K562 (cell line): ENCODE measurements around the gene FAM227B. TPM values are rescaled to one million over a fixed set of nuclear protein-coding genes. Genes with fewer than 3 reads are reported as not detected.

Experiments used
- ATAC-seq: fragments of 200-7000 bp; cut with Tn5 transposase; 3 replicates; pipeline ENCODE4 v1.9.1; 2020; ENCODE audit warnings: moderate library complexity
- BruUV-seq: library from RNA; stranded (reverse); fragments of 400-500 nt; replicated peaks from 2 replicates; lab custom pipeline; 2021; lab: Mats Ljungman, UMichigan
- CTCF ChIA-PET: fragments of 300-600 bp; formaldehyde crosslinking; extraction: SDS; loops from one replicate; lab custom pipeline; 2021; ENCODE audit warnings: low intra/inter-chr PET ratio; lab: Yijun Ruan, JAX
- POLR2A ChIA-PET: fragments of 300-600, 350-650 bp; sonication (Branson Sonifier 250); formaldehyde crosslinking; extraction: SDS; loops from one replicate; lab custom pipeline; 2021; ENCODE audit warnings: antibody characterized with exemption, inconsistent platforms; lab: Yijun Ruan, JAX
- DNase-seq, 4 experiments: peaks; one replicate each; pipeline versions ENCODE4 v3.0.0 to v3.0.0-alpha.2; 2011 to 2018; ENCODE audit warnings: low spot score in 3 of 4, mixed read lengths in 3 of 4; ENCODE audit errors: extremely low read depth in 1 of 4
- FAIRE-seq: peaks from 2 replicates; lab custom pipeline; 2011; peaks lifted over from hg19 to GRCh38; lab: Jason Lieb, UNC
- H2AFZ ChIP-seq: 2 replicates; pipeline ENCODE4 v1.6.0; 2011; ENCODE audit warnings: low read depth, low read length, control low read depth, inconsistent platforms
- H3K27ac ChIP-seq: fragments of 200-600 bp; 3 replicates; pipeline ENCODE4 v1.8.0; 2011; ENCODE audit warnings: low read depth, mild to moderate bottlenecking, control low read depth, inconsistent platforms, low read length, moderate library complexity, mixed read lengths; ENCODE audit errors: extremely low read depth
- H3K27me3 ChIP-seq, 2 experiments: fragments of 300-600 bp in 1 of 2; 2 replicates in 1 of 2; 3 replicates in 1 of 2; pipeline versions ENCODE4 v1.6.0 to v1.8.0; 2011; ENCODE audit warnings: inconsistent platforms in 2 of 2, low read length in 2 of 2, mild to moderate bottlenecking in 1 of 2, mixed read lengths in 1 of 2, moderate library complexity in 1 of 2; ENCODE audit not compliant: control insufficient read depth in 2 of 2, insufficient read depth in 2 of 2
- H3K36me3 ChIP-seq: fragments of 300-600 bp; 3 replicates; pipeline ENCODE4 v1.8.0; 2011; ENCODE audit warnings: mild to moderate bottlenecking, low read length, inconsistent platforms; ENCODE audit not compliant: control insufficient read depth, insufficient read depth
- H3K4me1 ChIP-seq, 2 experiments: fragments of 200-600 bp in 1 of 2; replicated peaks in 1 of 2; 2 replicates in 1 of 2; 3 replicates in 1 of 2; pipeline versions ENCODE4 v1.5.1 to v1.8.0; 2011; ENCODE audit warnings: inconsistent platforms in 2 of 2, low read length in 2 of 2, mild to moderate bottlenecking in 1 of 2, mixed read lengths in 1 of 2, moderate library complexity in 1 of 2; ENCODE audit not compliant: control insufficient read depth in 2 of 2, insufficient read depth in 2 of 2
- H3K4me2 ChIP-seq: 2 replicates; pipeline ENCODE4 v1.6.1; 2011; ENCODE audit warnings: low read length, control low read depth, inconsistent platforms, mixed read lengths; ENCODE audit not compliant: insufficient read depth
- H3K4me3 ChIP-seq: fragments of 200-600 bp; sonication (generic), shearing (Covaris generic); 2 replicates; pipeline ENCODE4 v1.5.1; 2016; ENCODE audit warnings: control low read depth, inconsistent platforms
- H3K79me2 ChIP-seq: fragments of 200-600 bp; 3 replicates; pipeline ENCODE4 v1.8.0; 2011; ENCODE audit warnings: low read length, inconsistent platforms; ENCODE audit not compliant: control insufficient read depth, insufficient read depth
- H3K9ac ChIP-seq, 2 experiments: 2 replicates each; pipeline versions ENCODE4 v1.6.0 to v1.6.1; 2011; ENCODE audit warnings: low read depth in 2 of 2, low read length in 2 of 2, control low read depth in 1 of 2, inconsistent platforms in 1 of 2, mild to moderate bottlenecking in 1 of 2, mixed read lengths in 1 of 2; ENCODE audit not compliant: insufficient read depth in 1 of 2
- H3K9me1 ChIP-seq: one replicate; pipeline ENCODE4 v1.6.0; 2011; ENCODE audit warnings: inconsistent platforms, mild to moderate bottlenecking, low read length, moderate library complexity; ENCODE audit not compliant: control insufficient read depth, insufficient read depth
- H3K9me3 ChIP-seq: replicated peaks from 2 replicates; pipeline ENCODE4 v1.5.1; 2011; ENCODE audit warnings: low read depth, low read length, inconsistent platforms; ENCODE audit not compliant: control insufficient read depth, insufficient read depth
- H4K20me1 ChIP-seq: replicated peaks from 2 replicates; pipeline ENCODE4 v1.6.1; 2011; ENCODE audit warnings: low read length, inconsistent platforms, mixed read lengths; ENCODE audit not compliant: control insufficient read depth, insufficient read depth
- DEAF1 ChIP-seq: fragments of 450-650 bp; formaldehyde crosslinking; IDR thresholded peaks from 2 replicates; pipeline ENCODE4 v1.4.0; 2020; ENCODE audit warnings: mild to moderate bottlenecking, moderate library complexity
- EHMT2 ChIP-seq: fragments of 450-650 bp; IDR thresholded peaks from 2 replicates; pipeline ENCODE4 v1.6.1; 2018; ENCODE audit warnings: antibody characterized with exemption
- ESRRB ChIP-seq: fragments of 250-450 bp; sonication (Bioruptor Pico); IDR thresholded peaks from 2 replicates; pipeline ENCODE4 v1.5.0; 2020; ENCODE audit warnings: mild to moderate bottlenecking, moderate library complexity, borderline replicate concordance
- GABPA ChIP-seq: fragments of 200-800 bp; sonication (Bioruptor generic); conservative IDR thresholded peaks from 2 replicates; pipeline ENCODE4 v1.6.1; 2016; ENCODE audit warnings: low read depth, missing genetic modification characterization, missing compliant biosample characterization
- HDAC8 ChIP-seq: fragments of 450-650 bp; IDR thresholded peaks from 2 replicates; pipeline ENCODE4 v1.6.1; 2016; ENCODE audit warnings: mild to moderate bottlenecking, missing genetic modification characterization, moderate library complexity, missing compliant biosample characterization
- HMGXB4 ChIP-seq: sonication (generic); formaldehyde crosslinking; IDR thresholded peaks from 2 replicates; pipeline ENCODE4 v1.8.1; 2023; ENCODE audit warnings: mild to moderate bottlenecking, missing genetic modification reagents
- MTA1 ChIP-seq: fragments of 450-650 bp; IDR thresholded peaks from 2 replicates; pipeline ENCODE4 v1.6.1; 2017; ENCODE audit warnings: borderline replicate concordance
- POU5F1 ChIP-seq: fragments of 150-350 bp; IDR thresholded peaks from 2 replicates; pipeline ENCODE4 v1.6.1; 2014; ENCODE audit warnings: borderline replicate concordance, low read length, low read depth, mild to moderate bottlenecking; ENCODE audit not compliant: partially characterized antibody
- RBBP5 ChIP-seq: fragments of 200-600 bp; sonication (generic); IDR thresholded peaks from 2 replicates; pipeline ENCODE4 v1.6.1; 2012; ENCODE audit warnings: borderline replicate concordance, mild to moderate bottlenecking, low read length, control low read depth, inconsistent platforms; ENCODE audit not compliant: insufficient read depth, poor library complexity, severe bottlenecking
- SIN3A ChIP-seq, 2 experiments: fragments of 150-350 bp in 1 of 2; IDR thresholded peaks; 2 replicates each; pipeline ENCODE4 v1.6.1; 2011 to 2016; ENCODE audit warnings: borderline replicate concordance in 2 of 2, low read depth in 2 of 2, low read length in 2 of 2, mild to moderate bottlenecking in 2 of 2, moderate library complexity in 2 of 2; ENCODE audit not compliant: control insufficient read depth in 1 of 2
- SMC3 ChIP-seq: conservative IDR thresholded peaks from 2 replicates; pipeline ENCODE4 v1.6.1; 2011; ENCODE audit warnings: low read depth, low read length, improper control_type of control experiment; ENCODE audit not compliant: insufficient read depth
- ZNF124 ChIP-seq: sonication (generic); formaldehyde crosslinking; IDR thresholded peaks from 2 replicates; pipeline ENCODE4 v1.8.1; 2022; ENCODE audit warnings: missing genetic modification reagents
- ZNF184 ChIP-seq: sonication (generic); formaldehyde crosslinking; IDR thresholded peaks from 2 replicates; pipeline ENCODE4 v1.5.0; 2020; ENCODE audit warnings: missing genetic modification reagents
- ZNF507 ChIP-seq: conservative IDR thresholded peaks from 2 replicates; pipeline ENCODE4 v1.6.1; 2017; ENCODE audit warnings: missing genetic modification characterization, missing compliant biosample characterization
- WGBS: fragments of 100-300 bp; shearing (Covaris generic); methylation state at CpG from one replicate; pipeline ENCODE4 v1.1.6; 2016; ENCODE audit warnings: low coverage, mixed read lengths; ENCODE audit not compliant: insufficient coverage; ENCODE audit errors: missing lambda C conversion rate; 5-methylcytosine and 5-hydroxymethylcytosine counted together
- in situ Hi-C: fragments of 300-500 bp; cut with MboI; formaldehyde crosslinking; loops from 4 replicates; pipeline ENCODE4 v1.15.0; 2018; ENCODE audit warnings: inconsistent platforms, mixed read lengths
- intact Hi-C: fragments of 100-400 bp; cut with micrococcal nuclease; formaldehyde crosslinking; loops from 2 replicates; pipeline ENCODE4 v1.14.2; 2022
- polyA plus RNA-seq, 8 experiments: library from polyadenylated mRNA; depleted of rRNA in 4 of 8; stranded (reverse) in 5 of 8; unstranded in 3 of 8; fragments of >200 nt; fragmentation: Nextera tagmentation in 2 of 8; fragmentation: Illumina TruSeq in 1 of 8; extraction: Ambion mirVana in 2 of 8; extraction: Trizol in 1 of 8; gene quantifications; 2 replicates each; pipeline versions ENCODE4 v1.2.1 to v1.2.3, GENCODE V29; 2011 to 2014; ENCODE audit warnings: inconsistent platforms in 1 of 8, missing spikeins in 1 of 8
- total RNA-seq, 7 experiments: library from RNA; depleted of rRNA in 6 of 7; stranded (reverse); fragments of >200 nt in 6 of 7; fragmentation: Illumina TruSeq in 2 of 7; extraction: Trizol in 2 of 7; gene quantifications; 2 replicates each; pipeline versions ENCODE4 v1.2.1 to v1.2.3, GENCODE V29; 2011 to 2021; ENCODE audit warnings: low replicate concordance in 1 of 7

FAM227B gene
- total and polyA plus RNA-seq, 9 of the 15 experiments (the other 6 are each of a cell fraction or from before 2014, with no cell fraction given), result 5.1 to 12.5 (median 11.2) TPM

- ChIA-PET CTCF (no interaction called here), POLR2A (interaction anchor here (0.6 kb wide), 1 partner anchor 594 kb away, joined by 3 read pairs; no protein-coding TSS in a partner anchor)
- H3K27me3 ChIP-seq, result peaks cover 0 to 12% of the 10 kb centered on the region in 2 experiments; a peak in 4 of 5 replicates
- H3K4me2 ChIP-seq, result no peak overlapping the region
- H3K9ac ChIP-seq, result peak overlapping the region in 1 of 2 experiments; percentile 26; a peak in 2 of 4 replicates
- no peaks in the 10 kb centered on the region for H3K9me3 ChIP-seq
- intact Hi-C loops (no loop called here), in situ Hi-C loops (no loop called here)
- H3K27ac ChIP-seq, result no peak overlapping the region
- no peaks in the 10 kb centered on the region for H3K36me3 ChIP-seq
- no TSS peak for BruUV-seq
- no peaks in the 10 kb centered on the region for H3K79me2 ChIP-seq
- WGBS, result under 1% methylated on average over 15 of the region's 17 CpGs
- peak; percentile 61 for ATAC-seq
- H3K4me3 ChIP-seq, result no peak overlapping the region
- H3K9me1 ChIP-seq, result peaks cover 3% of the 10 kb centered on the region
- H3K4me1 ChIP-seq, result peaks cover 0 to 8% of the 10 kb centered on the region in 2 experiments; a peak in 2 of 5 replicates
- FAIRE-seq, result no peak
- peak overlapping the region; percentile 28; the same call in 1 of the 2 replicates for H2AFZ ChIP-seq
- TF ChIP-seq DEAF1 (CRISPR knock-in tag), result no peak
- no peak for TF ChIP-seq HMGXB4 (CRISPR knock-in tag)
- TF ChIP-seq SMC3, result no peak
- TF ChIP-seq ZNF124 (CRISPR knock-in tag), result no peak
- no peak for TF ChIP-seq RBBP5
- no peak for TF ChIP-seq ZNF184 (CRISPR knock-in tag)
- TF ChIP-seq POU5F1, result no peak
- no peak for TF ChIP-seq HDAC8
- no peak for TF ChIP-seq SIN3A (IDR thresholded peaks at IDR 0.05; ENCODE audit: borderline replicate concordance in 2 of 2, control insufficient read depth in 1 of 2, low read depth in 2 of 2, low read length in 2 of 2)
- TF ChIP-seq EHMT2, result no peak
- no peak for TF ChIP-seq ESRRB (CRISPR knock-in tag)
- TF ChIP-seq GABPA (tag), result no peak
- no peak for TF ChIP-seq MTA1
- TF ChIP-seq ZNF507 (tag), result no peak
- no peak for DNase-seq
- H4K20me1 ChIP-seq, result no peaks in the 10 kb centered on the region
These were observed 214.1 kb downstream of the FAM227B start for GRCh38 chr15:49406352-49407118.
